ENCODE data around the gene NUP210L.
A peak's percentile ranks its signal among the peaks of the same experiment; 100 is the strongest.
"Not testable (repeated sequence)": the region's sequence is repeated elsewhere in the genome, so short reads cannot be mapped to it uniquely, and the experiment has no call there.

NUP210L gene

DNA sequence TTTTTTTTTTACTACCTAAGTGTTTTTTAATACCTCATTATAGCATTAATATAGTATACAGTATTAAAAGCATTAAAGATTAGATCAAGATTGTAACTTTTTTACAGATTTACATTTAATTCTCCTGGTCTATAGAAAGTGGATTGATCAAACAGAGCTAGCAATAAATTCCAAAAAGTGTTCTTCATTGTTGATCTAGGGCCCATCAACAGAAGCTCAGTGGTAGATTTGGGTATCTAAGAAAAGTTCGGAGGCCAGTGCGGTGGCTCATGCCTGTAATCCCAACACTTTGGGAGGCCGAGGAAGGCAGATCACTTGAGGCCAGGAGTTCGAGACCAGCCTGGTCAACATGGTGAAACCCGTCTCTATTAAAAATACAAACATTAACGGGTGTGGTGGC lies 12.5 kb downstream of the NUP210L start:
- TF ChIP-seq POLR2AphosphoS5 (IDR thresholded peaks at IDR 0.05; ENCODE audit: borderline replicate concordance, low read depth, low read length): no peak
- Histone ChIP-seq H3K9ac (ENCODE audit: insufficient read length) (no peak overlapping the region), H3K27ac (no peak overlapping the region), H3K36me3 (ENCODE audit: insufficient read depth, low read length) (no peaks in the 10 kb centered on the region), H3K9me3 (ENCODE audit: low read depth, low read length) (no peaks in the 10 kb centered on the region), H3K4me3 (no peak overlapping the region)
- no peak for DNase-seq (ENCODE audit: low read depth, low spot score)

DNA sequence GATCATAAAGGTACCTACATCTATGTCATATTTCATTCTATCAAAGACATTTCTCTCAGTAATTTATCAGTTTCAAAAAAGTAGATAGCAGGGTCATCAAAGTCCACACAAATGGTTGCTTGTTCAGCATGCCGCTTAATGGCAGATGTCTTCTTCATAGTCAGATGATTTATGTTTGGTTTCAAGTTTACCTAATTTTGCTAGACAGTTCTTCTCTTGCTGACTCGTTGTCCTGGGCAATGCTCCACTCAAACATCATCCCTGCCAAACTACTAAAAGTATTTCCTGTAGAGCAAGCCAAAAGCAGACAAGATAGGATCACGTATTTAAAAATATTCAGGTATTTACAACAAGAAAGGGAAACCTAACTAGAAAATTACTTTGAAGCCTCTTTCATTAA lies 13.6 kb downstream of the NUP210L start:
- H3K36me3 ChIP-seq (ENCODE audit: insufficient read depth, low read length): no peaks in the 10 kb centered on the region
- no peak overlapping the region for H3K4me3 ChIP-seq
- DNase-seq (ENCODE audit: low read depth, low spot score): no peak
- no peaks in the 10 kb centered on the region for H3K9me3 ChIP-seq (ENCODE audit: low read depth, low read length)
- no peak overlapping the region for H3K9ac ChIP-seq (ENCODE audit: insufficient read length)
- TF ChIP-seq EZH2 (IDR thresholded peaks at IDR 0.05) (no peak), FOXP2 (optimal IDR thresholded peaks at IDR 0.05; ENCODE audit: control extremely low read depth, extremely low read length, insufficient read depth) (no peak), POLR2AphosphoS5 (IDR thresholded peaks at IDR 0.05; ENCODE audit: borderline replicate concordance, low read depth, low read length) (no peak)
- no peak overlapping the region for H3K27ac ChIP-seq

DNA sequence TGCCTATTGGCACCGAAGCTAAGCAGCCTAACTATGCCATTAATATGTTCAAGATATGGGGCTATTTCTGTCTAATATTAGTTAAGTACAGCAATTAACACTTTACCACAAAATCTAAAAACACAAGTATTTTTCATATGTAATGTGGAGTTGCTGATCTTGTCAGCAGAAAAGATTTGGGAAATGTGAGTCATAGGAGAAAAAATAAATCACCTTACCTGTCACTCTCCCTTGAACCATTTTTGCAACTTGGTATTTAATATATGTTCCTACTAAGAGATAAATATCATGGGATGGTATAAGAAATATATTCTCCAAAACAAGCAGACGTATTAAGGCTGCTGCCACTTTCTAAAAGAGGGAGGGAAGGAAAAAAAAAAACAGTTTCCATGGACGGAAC lies 17.0 kb downstream of the NUP210L start:
- TF ChIP-seq POLR2AphosphoS5 (IDR thresholded peaks at IDR 0.05; ENCODE audit: borderline replicate concordance, low read depth, low read length): no peak
- no peak for TF ChIP-seq EZH2 (IDR thresholded peaks at IDR 0.05)
- no peak for TF ChIP-seq FOXP2 (optimal IDR thresholded peaks at IDR 0.05; ENCODE audit: control extremely low read depth, extremely low read length, insufficient read depth)
- DNase-seq (ENCODE audit: low read depth, low spot score): no peak

DNA sequence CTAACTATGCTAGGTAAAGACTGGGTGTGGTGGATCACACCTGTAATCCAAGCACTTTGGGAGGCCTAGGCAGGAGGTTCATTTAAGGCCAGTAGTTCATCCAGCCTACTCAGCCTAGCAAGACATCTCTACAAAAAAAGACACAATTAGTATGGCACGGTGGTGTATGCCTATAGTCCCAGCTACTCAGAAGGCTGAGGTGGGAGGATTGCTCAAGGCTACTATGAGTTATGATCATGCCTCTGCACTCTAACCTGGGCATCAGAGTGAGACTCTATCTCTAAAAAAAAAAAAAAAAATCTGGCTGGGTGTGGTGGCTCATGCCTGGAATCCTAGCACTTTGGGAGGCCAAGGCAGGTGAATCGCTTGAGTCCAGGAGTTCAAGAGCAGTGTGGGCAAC lies 21.6 kb downstream of the NUP210L start:
- TF ChIP-seq POLR2AphosphoS5 (IDR thresholded peaks at IDR 0.05; ENCODE audit: borderline replicate concordance, low read depth, low read length) (no peak), EZH2 (IDR thresholded peaks at IDR 0.05) (no peak), FOXP2 (optimal IDR thresholded peaks at IDR 0.05; ENCODE audit: control extremely low read depth, extremely low read length, insufficient read depth) (no peak)
- no peaks in the 10 kb centered on the region for H3K9me3 ChIP-seq (ENCODE audit: low read depth, low read length)
- H3K4me3 ChIP-seq: no peak overlapping the region
- DNase-seq (ENCODE audit: low read depth, low spot score): no peak
- no peak overlapping the region for H3K9ac ChIP-seq (ENCODE audit: insufficient read length)
- H3K36me3 ChIP-seq (ENCODE audit: insufficient read depth, low read length): no peaks in the 10 kb centered on the region
- H3K27ac ChIP-seq: no peak overlapping the region

More for the DNA sequence above, 17.0 kb downstream of the NUP210L start:
- no peaks in the 10 kb centered on the region for H3K36me3 ChIP-seq (ENCODE audit: insufficient read depth, low read length)
- no peak overlapping the region for H3K9ac ChIP-seq (ENCODE audit: insufficient read length)
- H3K27ac ChIP-seq: no peak overlapping the region
- no peak overlapping the region for H3K4me3 ChIP-seq
- no peaks in the 10 kb centered on the region for H3K9me3 ChIP-seq (ENCODE audit: low read depth, low read length)

DNA sequence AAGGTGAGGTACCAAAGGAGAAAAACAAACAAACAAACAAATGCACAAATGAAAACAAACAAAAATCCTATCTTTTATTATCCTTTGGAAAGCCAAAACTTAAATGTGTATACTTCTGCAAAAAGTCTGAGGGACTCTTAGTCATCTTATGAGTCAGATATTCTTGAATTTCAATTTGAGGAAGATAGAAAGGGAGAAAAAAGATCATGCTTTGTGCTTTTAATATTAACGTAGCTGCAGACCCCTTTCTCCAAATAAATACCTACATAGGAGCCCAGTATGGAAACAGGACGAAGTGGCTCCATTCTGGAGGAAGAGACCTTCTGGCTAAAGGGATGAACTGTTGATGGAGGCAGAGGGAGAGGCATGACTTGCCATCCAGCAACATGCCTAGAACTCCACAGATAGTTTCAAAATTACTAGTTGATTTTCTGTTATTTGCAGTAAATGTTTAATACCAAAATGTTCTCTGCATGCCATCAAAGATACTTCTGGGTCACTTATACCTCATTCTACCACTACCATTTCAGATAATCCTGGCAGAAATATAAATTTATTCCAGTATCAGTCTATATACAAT lies 25.4 kb downstream of the NUP210L start:
- H3K9me3 ChIP-seq (ENCODE audit: low read depth, low read length): no peaks in the 10 kb centered on the region
- no peak overlapping the region for H3K4me3 ChIP-seq
- no peaks in the 10 kb centered on the region for H3K36me3 ChIP-seq (ENCODE audit: insufficient read depth, low read length)
- TF ChIP-seq POLR2AphosphoS5 (IDR thresholded peaks at IDR 0.05; ENCODE audit: borderline replicate concordance, low read depth, low read length) (no peak), FOXP2 (optimal IDR thresholded peaks at IDR 0.05; ENCODE audit: control extremely low read depth, extremely low read length, insufficient read depth) (no peak), EZH2 (IDR thresholded peaks at IDR 0.05) (no peak)
- no peak overlapping the region for H3K9ac ChIP-seq (ENCODE audit: insufficient read length)
- H3K27ac ChIP-seq: no peak overlapping the region
- no peak for DNase-seq (ENCODE audit: low read depth, low spot score)

DNA sequence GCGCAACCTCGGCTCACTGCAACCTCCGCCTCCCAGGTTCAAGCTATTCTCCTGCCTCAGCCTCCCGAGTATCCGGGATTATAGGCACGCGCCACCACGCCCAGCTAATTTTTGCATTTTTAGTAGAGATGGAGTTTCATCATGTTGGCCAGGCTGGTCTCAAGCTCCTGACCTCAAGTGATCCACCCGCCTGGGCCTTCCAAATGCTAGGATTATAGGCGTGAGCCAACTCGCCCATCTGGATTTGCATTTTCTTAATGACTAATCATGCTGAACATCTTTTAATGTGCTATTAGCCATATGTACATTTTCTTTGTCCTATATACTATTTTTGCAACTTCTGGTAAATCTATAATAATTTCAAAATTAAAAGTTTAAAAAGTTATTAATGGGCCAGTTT lies 31.7 kb downstream of the NUP210L start:
- H3K4me3 ChIP-seq; H3K9ac ChIP-seq (ENCODE audit: insufficient read length); H3K9me3 ChIP-seq (ENCODE audit: low read depth, low read length); H3K27ac ChIP-seq; DNase-seq (ENCODE audit: low read depth, low spot score); H3K36me3 ChIP-seq (ENCODE audit: insufficient read depth, low read length): not testable (repeated sequence)

DNA sequence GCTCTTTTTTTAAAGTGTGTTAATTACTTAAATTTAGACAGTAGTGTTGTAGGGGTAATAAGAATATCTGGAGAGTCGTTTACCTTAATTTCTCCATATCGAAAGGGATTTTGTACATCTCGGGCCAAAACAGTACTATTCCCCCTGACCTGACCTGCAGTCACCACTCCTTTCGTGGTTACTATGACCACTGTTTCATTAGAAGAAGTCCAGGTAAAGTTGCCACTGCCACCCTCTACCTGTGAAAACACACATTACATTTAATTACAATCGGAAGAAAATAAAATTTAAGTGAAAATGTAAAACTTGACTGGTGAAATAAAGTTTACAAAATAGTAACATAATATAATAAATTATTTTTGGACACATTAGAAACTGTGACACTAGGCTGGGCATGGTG lies 37.2 kb downstream of the NUP210L start:
- TF ChIP-seq POLR2AphosphoS5 (IDR thresholded peaks at IDR 0.05; ENCODE audit: borderline replicate concordance, low read depth, low read length): no peak
- no peak for TF ChIP-seq FOXP2 (optimal IDR thresholded peaks at IDR 0.05; ENCODE audit: control extremely low read depth, extremely low read length, insufficient read depth)
- TF ChIP-seq EZH2 (IDR thresholded peaks at IDR 0.05): no peak
- Histone ChIP-seq H3K4me3 (no peak overlapping the region), H3K9me3 (ENCODE audit: low read depth, low read length) (no peaks in the 10 kb centered on the region), H3K27ac (no peak overlapping the region), H3K36me3 (ENCODE audit: insufficient read depth, low read length) (no peaks in the 10 kb centered on the region), H3K9ac (ENCODE audit: insufficient read length) (no peak overlapping the region)
- DNase-seq (ENCODE audit: low read depth, low spot score): no peak

DNA sequence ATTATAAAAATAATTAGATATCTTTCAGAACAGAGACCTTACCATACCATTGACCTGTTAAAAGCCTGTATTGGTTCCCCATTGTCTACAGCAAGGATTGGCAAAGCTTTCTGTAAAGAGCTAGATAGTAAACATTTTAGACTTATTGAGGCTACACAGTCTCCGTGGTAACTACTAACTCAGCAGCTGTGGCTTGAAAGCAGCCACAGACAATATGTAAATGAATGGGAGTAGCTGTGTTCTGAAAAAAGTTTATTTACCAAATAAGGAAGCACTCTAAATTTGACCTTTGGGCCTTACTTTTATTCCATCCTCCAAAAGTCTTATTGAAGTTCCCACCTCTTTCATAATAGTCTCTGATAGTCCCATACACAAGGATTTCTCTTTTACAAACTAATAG lies 39.7 kb downstream of the NUP210L start:
- no peak for TF ChIP-seq FOXP2 (optimal IDR thresholded peaks at IDR 0.05; ENCODE audit: control extremely low read depth, extremely low read length, insufficient read depth)
- TF ChIP-seq POLR2AphosphoS5 (IDR thresholded peaks at IDR 0.05; ENCODE audit: borderline replicate concordance, low read depth, low read length): no peak
- TF ChIP-seq EZH2 (IDR thresholded peaks at IDR 0.05): no peak
- no peaks in the 10 kb centered on the region for H3K36me3 ChIP-seq (ENCODE audit: insufficient read depth, low read length)
- H3K4me3 ChIP-seq: peak overlapping the region; percentile 3
- H3K27ac ChIP-seq: peak overlapping the region; percentile 62; the same call in 1 of the 2 replicates
- H3K9ac ChIP-seq (ENCODE audit: insufficient read length): no peak overlapping the region
- DNase-seq (ENCODE audit: low read depth, low spot score): no peak
- H3K9me3 ChIP-seq (ENCODE audit: low read depth, low read length): no peaks in the 10 kb centered on the region

DNA sequence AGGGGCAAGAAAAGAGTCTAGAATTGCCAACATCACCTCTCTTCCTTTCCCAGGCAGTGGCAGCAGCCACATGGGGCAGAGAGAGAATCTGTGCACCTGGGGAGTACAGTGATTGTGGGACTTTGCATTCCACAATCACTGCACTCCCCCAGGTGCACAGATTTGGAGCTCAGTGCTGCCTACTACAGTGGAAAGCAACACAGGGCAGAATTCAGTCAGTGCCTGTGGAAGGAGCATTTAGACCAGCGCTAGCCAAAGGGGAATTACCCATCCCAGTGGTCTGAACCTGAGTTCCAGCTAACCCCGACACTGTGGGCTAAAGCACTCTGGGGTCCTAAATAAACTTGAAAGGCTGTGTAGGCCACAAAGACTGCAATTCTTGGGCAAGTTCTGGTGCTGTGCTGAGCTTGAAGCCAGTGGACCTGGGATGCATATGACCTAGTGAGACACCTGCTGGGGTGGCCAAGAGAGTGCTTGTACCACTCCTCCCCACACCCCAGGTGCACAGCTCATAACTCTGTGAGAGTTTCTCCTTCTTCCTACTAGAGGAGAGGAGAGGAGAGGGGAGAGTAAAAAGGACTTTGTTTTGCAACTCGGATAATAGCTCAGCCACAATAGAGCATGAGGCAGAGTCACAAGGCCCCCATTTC lies 50.3 kb downstream of the NUP210L start:
- no peak overlapping the region for H3K27ac ChIP-seq
- H3K4me3 ChIP-seq: no peak overlapping the region
- TF ChIP-seq EZH2 (IDR thresholded peaks at IDR 0.05): no peak
- no peak for TF ChIP-seq FOXP2 (optimal IDR thresholded peaks at IDR 0.05; ENCODE audit: control extremely low read depth, extremely low read length, insufficient read depth)
- no peak for TF ChIP-seq POLR2AphosphoS5 (IDR thresholded peaks at IDR 0.05; ENCODE audit: borderline replicate concordance, low read depth, low read length)
- H3K36me3 ChIP-seq (ENCODE audit: insufficient read depth, low read length): no peaks in the 10 kb centered on the region
- H3K9me3 ChIP-seq (ENCODE audit: low read depth, low read length): no peaks in the 10 kb centered on the region
- no peak overlapping the region for H3K9ac ChIP-seq (ENCODE audit: insufficient read length)
- DNase-seq (ENCODE audit: low read depth, low spot score): no peak

DNA sequence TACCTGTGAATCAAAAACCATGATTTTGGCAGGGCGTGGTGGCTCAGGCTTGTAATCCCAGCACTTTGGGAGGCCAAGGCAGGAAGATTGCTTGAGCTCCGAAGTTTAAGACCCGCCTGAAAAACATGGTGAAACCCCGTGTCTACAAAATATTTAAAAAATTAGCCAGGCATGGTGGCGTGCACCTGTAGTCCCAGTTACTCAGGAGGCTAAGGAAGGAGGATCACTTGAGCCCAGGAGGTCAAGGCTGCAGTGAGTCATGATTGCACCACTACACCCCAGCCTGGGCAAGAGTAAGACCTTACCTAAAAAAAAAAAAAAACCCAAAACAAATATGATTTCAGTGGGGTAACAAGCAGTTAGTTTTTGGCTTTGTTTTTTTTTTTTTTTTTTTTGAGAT lies 54.7 kb downstream of the NUP210L start:
- not testable (repeated sequence) for H3K9ac ChIP-seq (ENCODE audit: insufficient read length); H3K4me3 ChIP-seq; H3K27ac ChIP-seq; H3K36me3 ChIP-seq (ENCODE audit: insufficient read depth, low read length); DNase-seq (ENCODE audit: low read depth, low spot score); H3K9me3 ChIP-seq (ENCODE audit: low read depth, low read length)

All from SK-N-MC (cell line).